ENCODE data around the gene LCN10. TPM values are rescaled to one million over a fixed set of nuclear protein-coding genes. Genes with fewer than 3 reads are reported as not detected.

Gene LCN10
- total RNA-seq, 4 donors from 2014 or later = 3.9 to 16.5 (median 9.9) TPM

DNA sequence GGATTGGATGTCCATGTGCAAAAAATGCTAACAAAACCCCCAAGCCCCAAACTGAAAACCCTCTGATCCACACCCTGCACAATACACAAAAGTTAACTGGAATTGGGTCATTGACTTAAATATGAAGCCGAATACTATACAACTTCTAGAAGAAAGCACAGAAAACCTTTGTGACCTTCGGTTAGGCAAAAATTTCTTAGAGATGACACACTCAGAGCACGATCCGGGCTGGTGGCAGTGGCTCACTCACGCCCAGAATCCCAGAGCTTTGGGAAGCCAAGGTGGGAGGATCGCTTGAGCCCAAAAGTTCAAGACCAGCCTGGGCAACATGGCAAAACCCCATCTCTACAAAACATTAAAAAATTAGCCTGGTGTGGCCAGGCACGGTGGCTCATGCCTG lies 32.2 kb downstream of the LCN10 start:
- ATAC-seq = no peak
- no peak overlapping the region for H3K27ac ChIP-seq

DNA sequence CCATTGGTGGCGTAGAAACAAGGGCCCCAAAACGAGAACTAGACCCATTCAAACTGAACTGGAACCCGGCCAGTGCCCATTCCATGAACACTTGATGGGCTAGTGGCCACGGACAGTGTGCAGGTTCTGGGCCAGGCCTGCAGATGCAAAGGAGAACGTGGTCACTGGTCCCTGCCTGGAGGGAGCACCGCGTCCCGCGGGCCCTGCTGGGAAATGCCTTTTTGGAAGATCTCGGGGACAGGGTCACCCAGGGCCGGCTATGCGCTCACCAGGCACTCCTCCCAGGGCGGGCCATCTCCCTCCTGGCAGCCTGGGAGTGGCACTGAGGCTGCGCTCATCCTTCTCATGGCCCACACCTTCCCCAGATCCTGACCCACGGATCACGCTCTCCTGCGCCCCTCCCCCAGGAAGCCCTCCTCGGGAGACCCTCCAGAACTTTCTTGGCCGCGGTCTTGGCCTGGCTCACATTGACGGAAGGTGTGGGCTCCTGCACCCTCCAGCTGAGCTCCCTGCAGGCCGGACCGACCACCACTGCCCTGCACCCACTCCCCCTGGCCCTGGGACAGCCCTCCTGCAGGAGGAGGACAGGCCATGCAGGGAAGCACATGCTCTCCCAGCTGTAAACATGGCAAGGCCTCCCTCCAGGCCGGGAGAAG lies 33.2 kb downstream of the LCN10 start:
- H3K4me1 ChIP-seq = peaks cover 0 to 28% (median 14%) of the 10 kb centered on the region in 3 donors
- no peaks in the 10 kb centered on the region for H3K36me3 ChIP-seq
- TF ChIP-seq, protein P1, sequence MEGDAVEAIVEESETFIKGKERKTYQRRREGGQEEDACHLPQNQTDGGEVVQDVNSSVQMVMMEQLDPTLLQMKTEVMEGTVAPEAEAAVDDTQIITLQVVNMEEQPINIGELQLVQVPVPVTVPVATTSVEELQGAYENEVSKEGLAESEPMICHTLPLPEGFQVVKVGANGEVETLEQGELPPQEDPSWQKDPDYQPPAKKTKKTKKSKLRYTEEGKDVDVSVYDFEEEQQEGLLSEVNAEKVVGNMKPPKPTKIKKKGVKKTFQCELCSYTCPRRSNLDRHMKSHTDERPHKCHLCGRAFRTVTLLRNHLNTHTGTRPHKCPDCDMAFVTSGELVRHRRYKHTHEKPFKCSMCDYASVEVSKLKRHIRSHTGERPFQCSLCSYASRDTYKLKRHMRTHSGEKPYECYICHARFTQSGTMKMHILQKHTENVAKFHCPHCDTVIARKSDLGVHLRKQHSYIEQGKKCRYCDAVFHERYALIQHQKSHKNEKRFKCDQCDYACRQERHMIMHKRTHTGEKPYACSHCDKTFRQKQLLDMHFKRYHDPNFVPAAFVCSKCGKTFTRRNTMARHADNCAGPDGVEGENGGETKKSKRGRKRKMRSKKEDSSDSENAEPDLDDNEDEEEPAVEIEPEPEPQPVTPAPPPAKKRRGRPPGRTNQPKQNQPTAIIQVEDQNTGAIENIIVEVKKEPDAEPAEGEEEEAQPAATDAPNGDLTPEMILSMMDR (IDR thresholded peaks at IDR 0.05) = no peak
- TF ChIP-seq EP300 (IDR thresholded peaks at IDR 0.05) (no peak), POLR2A (IDR thresholded peaks at IDR 0.05) (no peak), POLR2AphosphoS5 (IDR thresholded peaks at IDR 0.05) (no peak)
- no peak overlapping the region for H3K4me3 ChIP-seq
- H3K27me3 ChIP-seq = peaks cover 36% of the 10 kb centered on the region
- WGBS, 2 donors (ENCODE audit: low coverage in 1 of 2) = 80 to 95% methylated on average over 1 to 7 of the region's 24 CpGs
- no peak for ATAC-seq
- H3K27ac ChIP-seq = no peak overlapping the region
- no peaks in the 10 kb centered on the region for H3K9me3 ChIP-seq

More for the DNA sequence above, 32.2 kb downstream of the LCN10 start:
- WGBS, 2 donors (ENCODE audit: low coverage in 1 of 2) = 51 to 80% methylated on average over 1 to 3 of the region's 7 CpGs
- Histone ChIP-seq H3K4me3 (no peak overlapping the region), H3K27me3 (peaks cover 44% of the 10 kb centered on the region), H3K4me1 (peaks cover 0 to 28% (median 14%) of the 10 kb centered on the region in 3 donors), H3K9me3 (no peaks in the 10 kb centered on the region), H3K36me3 (no peaks in the 10 kb centered on the region)
- TF ChIP-seq, protein P1 (IDR thresholded peaks at IDR 0.05) = no peak
- TF ChIP-seq POLR2AphosphoS5 (IDR thresholded peaks at IDR 0.05) = no peak
- no peak for TF ChIP-seq EP300 (IDR thresholded peaks at IDR 0.05)
- TF ChIP-seq POLR2A (IDR thresholded peaks at IDR 0.05) = no peak

DNA sequence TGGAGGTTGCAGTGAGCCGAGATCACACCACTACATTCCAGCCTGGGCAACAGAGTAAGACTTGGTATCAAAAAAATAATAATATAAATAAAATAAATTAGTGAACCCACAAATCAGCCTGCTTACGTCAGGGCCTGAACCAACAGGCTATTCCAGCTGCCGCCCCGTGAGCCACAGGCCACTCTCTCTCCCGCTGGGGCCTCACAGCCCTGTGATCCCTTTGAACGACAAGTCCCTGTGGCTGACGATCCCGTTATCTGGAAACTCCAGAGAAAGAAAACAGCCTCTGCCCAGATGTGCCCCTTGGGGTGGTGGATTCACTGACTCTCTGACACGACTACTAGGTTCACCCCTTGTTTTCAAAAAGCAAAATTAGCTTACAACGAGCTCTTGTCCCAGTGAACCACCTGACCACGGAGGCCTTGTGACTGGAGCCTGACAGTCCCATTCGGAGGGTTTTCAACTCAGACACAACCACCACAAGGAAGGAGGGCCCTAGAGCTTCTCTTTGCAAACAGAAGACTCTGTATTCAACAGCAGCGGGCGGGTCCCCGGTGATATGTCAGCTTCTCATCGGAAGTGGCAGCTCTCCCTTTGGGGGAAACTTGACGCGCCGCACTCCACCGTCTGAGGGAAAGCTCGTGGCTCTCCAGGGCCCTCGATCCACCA lies 34.8 kb downstream of the LCN10 start:
- Histone ChIP-seq H3K4me1 (peaks cover 0 to 15% (median 10%) of the 10 kb centered on the region in 3 donors), H3K9me3 (no peaks in the 10 kb centered on the region), H3K27ac (no peak overlapping the region), H3K27me3 (peaks cover 25% of the 10 kb centered on the region), H3K36me3 (no peaks in the 10 kb centered on the region), H3K4me3 (no peak overlapping the region)
- 83 to 88% methylated on average over 13 to 18 of the region's 22 CpGs for WGBS, 2 donors (ENCODE audit: low coverage in 1 of 2)
- ATAC-seq = no peak
- TF ChIP-seq EP300 (IDR thresholded peaks at IDR 0.05) = no peak
- no peak for TF ChIP-seq POLR2A (IDR thresholded peaks at IDR 0.05)
- TF ChIP-seq, protein P1 (IDR thresholded peaks at IDR 0.05) = no peak
- no peak for TF ChIP-seq POLR2AphosphoS5 (IDR thresholded peaks at IDR 0.05)

DNA sequence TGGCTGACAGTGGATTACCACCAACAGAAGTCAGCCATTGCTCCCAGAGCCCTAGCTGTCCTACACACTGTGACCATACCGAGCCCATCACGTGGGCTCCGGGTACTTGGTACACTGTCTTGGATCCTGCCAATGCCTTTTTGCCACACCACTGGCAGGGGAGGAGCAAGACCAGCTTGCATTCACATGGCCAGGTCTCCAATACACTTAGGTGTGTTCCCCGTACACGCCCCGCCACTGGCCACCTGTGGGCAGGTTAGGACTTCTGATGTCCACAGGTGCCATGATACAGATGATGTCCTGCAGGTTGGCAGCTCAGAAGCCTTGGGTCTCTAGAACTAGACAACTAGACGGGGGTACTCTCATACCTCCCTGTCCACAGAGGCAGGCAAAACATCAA lies 35.7 kb downstream of the LCN10 start:
- peaks cover 0 to 7% (median 5%) of the 10 kb centered on the region in 3 donors for H3K4me1 ChIP-seq
- no peaks in the 10 kb centered on the region for H3K36me3 ChIP-seq
- no peak overlapping the region for H3K4me3 ChIP-seq
- no peak overlapping the region for H3K27ac ChIP-seq
- TF ChIP-seq, protein P1 (IDR thresholded peaks at IDR 0.05) = no peak
- TF ChIP-seq POLR2A (IDR thresholded peaks at IDR 0.05) = no peak
- no peak for TF ChIP-seq POLR2AphosphoS5 (IDR thresholded peaks at IDR 0.05)
- no peak for TF ChIP-seq EP300 (IDR thresholded peaks at IDR 0.05)
- peaks cover 26% of the 10 kb centered on the region for H3K27me3 ChIP-seq
- no peaks in the 10 kb centered on the region for H3K9me3 ChIP-seq
- WGBS, 2 donors (ENCODE audit: low coverage in 1 of 2) = 87% methylated on average over 4 of the region's 7 CpGs; no CpG with 5 or more reads in 1 of the 2 donors
- ATAC-seq = no peak
